GM19099 (cell line): ENCODE results near the gene TMEM26.

Experiments used
- POLR2A ChIP-seq: IDR thresholded peaks from 3 replicates; pipeline ENCODE4 v1.6.1; 2011; ENCODE audit warnings: low read depth; ENCODE audit not compliant: insufficient read length; ENCODE audit errors: extremely low read depth

TMEM26 gene

DNA sequence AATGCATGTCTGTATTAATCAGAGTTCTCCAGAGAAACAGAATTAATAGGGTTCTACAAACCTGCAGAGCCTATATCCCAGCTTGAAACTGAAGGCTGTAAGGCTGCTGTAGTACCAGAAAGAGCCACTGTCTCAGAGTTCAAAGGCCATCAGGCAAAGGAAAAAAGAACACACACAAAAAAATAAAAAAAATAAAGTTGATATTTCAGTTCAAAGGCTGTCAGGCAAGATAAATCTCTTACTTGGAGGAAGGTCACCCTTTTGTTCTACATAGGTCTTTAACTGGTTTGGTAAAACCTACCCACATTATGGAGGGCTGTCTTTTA lies 12.0 kb upstream of the TMEM26 start:
- TF ChIP-seq POLR2A, result no peak

- no peak for TF ChIP-seq POLR2A
These were observed 11.4 kb upstream of the TMEM26 start for GRCh38 chr10:61464461-61465170.

GRCh38 chr10:61463035-61463909 lies 10.1 kb upstream of the TMEM26 start:
- no peak for TF ChIP-seq POLR2A

GRCh38 chr10:61460835-61461234 lies 7.7 kb upstream of the TMEM26 start:
- TF ChIP-seq POLR2A, result no peak

DNA sequence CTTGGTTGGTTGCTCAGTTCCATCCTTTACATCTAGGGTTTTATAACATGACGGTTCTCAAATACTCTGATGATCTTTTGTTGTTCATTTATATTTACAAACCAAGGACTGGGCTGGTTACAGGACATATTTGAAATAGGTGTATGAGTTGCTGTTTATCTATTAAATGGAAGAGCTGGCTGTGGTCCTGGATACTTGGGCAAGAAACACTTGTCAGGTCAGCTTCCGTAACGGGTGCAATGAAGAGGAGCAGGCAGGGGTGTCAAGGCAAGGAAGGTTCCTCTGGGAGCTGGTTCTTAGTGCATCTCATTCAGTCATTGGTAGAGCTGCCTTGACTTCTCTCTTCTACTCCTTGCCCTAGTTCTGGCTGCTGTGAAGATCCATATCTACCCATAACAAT lies 4.8 kb upstream of the TMEM26 start:
- TF ChIP-seq POLR2A, result no peak

GRCh38 chr10:61456095-61456789 lies 3.1 kb upstream of the TMEM26 start:
- no peak for TF ChIP-seq POLR2A

GRCh38 chr10:61455656-61456055 lies 2.5 kb upstream of the TMEM26 start:
- no peak for TF ChIP-seq POLR2A

DNA sequence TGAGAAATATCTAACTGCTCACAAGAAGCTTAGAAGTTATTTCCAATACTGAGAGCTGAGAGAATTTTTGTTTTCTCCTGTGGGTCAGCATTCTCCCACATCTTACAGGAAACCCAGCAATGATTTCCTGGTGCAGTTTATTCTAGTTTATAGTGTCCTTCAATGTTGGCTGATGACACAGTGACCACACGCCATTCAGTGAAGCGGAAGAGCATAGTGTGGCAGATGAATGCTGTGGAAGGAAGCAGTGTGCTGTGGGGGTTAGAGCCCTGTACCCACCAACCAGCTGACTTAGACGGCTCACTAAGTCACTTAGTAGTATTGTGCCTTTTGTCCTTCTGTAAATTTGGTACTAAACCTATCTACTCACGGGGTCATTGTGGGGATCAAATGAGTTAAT lies 1.4 kb upstream of the TMEM26 start:
- TF ChIP-seq POLR2A, result no peak

DNA sequence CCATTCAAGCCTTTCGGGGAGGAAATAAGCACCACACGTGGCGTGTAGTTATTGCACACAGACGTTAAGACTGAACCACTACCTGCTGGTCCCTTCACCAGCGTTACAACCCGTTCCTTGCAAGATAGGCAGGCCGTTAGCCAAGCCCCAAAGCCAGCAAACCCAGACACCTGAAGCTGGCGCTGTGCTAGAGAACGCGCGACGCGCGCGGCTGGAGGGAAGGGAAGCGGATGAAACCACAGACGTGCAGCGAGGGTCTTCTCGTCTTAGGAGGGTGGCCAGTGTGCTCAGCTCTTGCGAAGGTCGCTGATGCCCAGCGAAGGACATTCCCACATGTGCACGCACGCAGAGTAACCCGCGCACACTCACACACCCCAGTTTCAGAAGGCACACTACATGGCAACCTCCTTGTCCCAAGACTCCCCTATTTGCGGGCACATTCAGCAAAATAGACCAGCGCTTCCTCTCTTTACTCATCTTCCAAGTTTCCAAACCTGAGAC lies 980 bp downstream of the TMEM26 start:
- no peak for TF ChIP-seq POLR2A

- TF ChIP-seq POLR2A, result no peak
These were observed 1.8 kb downstream of the TMEM26 start for GRCh38 chr10:61451357-61451756.

DNA sequence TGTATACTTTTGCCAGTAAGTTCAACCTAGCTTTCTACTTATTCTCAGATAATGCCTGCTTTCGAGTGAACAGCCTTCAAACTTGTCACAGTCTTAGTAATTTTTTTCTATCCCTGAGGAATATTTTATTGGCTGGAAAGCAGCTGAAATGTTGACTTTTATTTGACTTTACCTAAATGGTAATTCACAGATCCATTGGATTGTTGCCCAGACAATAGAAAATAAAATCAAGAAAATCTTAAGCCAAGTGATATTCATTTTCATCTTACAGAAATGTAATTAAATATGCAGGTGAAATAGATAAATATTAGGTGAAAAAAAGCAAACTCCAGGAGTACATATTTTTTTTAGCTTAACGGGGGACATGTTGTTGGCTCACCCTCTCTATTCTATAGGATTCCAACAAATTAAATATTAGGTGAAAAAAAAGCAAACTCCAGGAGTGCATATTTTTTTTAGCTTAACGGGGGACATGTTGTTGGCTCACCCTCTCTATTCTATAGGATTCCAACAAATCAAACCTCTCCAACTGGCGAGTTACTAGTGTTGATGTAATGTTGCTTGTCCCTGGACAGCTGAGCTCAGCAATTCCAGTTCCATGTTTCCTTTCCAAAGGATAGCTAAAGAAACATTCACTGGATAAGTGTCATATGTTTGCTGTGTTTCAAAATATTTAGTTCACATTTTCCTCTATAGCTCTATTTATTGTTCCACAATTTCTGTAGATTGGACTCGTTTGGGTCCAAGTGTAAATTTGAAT lies 4.2 kb downstream of the TMEM26 start:
- no peak for TF ChIP-seq POLR2A

GRCh38 chr10:61448091-61448490 lies 5.1 kb downstream of the TMEM26 start:
- TF ChIP-seq POLR2A, result no peak

DNA sequence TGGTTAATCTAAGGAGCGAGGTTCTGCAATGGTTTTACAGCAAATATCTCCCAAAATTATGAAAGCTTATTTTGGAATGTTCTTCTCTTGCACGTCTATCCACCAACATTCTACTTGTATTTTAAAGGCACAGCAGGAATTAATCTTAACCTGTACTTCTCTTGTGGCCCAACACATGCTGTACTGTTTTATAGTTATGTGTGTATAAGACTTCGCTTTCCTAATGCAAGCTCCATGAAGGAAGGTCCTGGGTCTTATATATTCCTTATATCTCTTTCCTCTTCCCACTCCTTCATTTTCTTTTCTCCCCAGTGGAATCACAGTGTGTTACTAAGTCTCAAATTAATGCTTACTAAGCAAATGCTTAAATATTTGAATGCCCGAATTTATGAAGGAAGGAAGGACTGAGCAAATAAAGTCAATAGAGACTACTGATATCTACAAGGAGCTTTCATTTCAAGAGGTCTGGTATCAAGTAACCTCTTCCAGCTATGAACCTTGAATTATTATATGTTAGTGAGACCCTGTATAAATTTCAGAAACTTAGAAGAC lies 14.0 kb downstream of the TMEM26 start:
- TF ChIP-seq POLR2A, result no peak

- TF ChIP-seq POLR2A, result no peak
These were observed 14.8 kb downstream of the TMEM26 start for GRCh38 chr10:61438141-61438988.

GRCh38 chr10:61423178-61423577 lies 30.0 kb downstream of the TMEM26 start:
- no peak for TF ChIP-seq POLR2A
